NT2/D1 (cell line): ENCODE results near the gene OR10G4.

Experiments used
- SUZ12 ChIP-seq: IDR thresholded peaks from 2 replicates; pipeline ENCODE4 v1.6.1; 2011; ENCODE audit not compliant: insufficient read length, insufficient read depth; ENCODE audit errors: extremely low read depth
- YY1 ChIP-seq: IDR thresholded peaks from 2 replicates; pipeline ENCODE4 v1.6.1; 2011; ENCODE audit not compliant: insufficient read length, insufficient read depth

DNA sequence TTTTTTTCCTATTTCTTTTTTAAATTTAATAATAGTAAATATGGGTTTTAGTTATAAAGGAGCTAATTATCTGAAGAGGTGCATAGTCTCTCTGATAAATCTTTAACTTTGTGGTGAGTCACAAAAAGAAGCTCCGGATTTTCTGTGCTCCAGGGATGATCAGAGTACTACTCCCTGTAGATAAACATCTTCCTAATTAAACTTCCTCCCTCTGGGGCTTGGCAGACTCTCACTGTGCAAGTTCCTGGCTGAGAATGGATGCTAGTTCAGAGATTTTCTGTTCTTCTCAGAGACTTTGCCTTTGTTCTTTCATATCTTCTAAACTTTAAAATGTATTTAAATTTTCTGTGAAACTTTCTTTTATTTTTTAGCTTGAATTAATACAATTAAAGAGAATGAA lies 28.5 kb downstream of the OR10G4 start, which contains the start of gene OR10G7:
- no peak for TF ChIP-seq SUZ12
- TF ChIP-seq YY1 = no peak
